Lower lobe of right lung (tissue), 2 donors: ENCODE data around the gene TMOD3. TPM values are rescaled to one million over a fixed set of nuclear protein-coding genes. Genes with fewer than 3 reads are reported as not detected.

Experiments used
- ATAC-seq, 2 donors: fragments of 200-7000 bp; cut with Tn5 transposase; one replicate each; pipeline ENCODE4 v1.9.1; 2020 to 2022; ENCODE audit warnings: mild to moderate bottlenecking in 2 of 2, moderate library complexity in 2 of 2
- DNase-seq: peaks from one replicate; pipeline ENCODE4 v3.0.0-alpha.2; 2020
- H3K27ac ChIP-seq: fragments of 200-600 bp; one replicate; pipeline ENCODE4 v1.8.0; 2022
- H3K27me3 ChIP-seq: fragments of 200-600 bp; one replicate; pipeline ENCODE4 v1.8.0; 2022; ENCODE audit warnings: low read depth
- H3K36me3 ChIP-seq: fragments of 200-600 bp; one replicate; pipeline ENCODE4 v1.8.0; 2022; ENCODE audit warnings: mild to moderate bottlenecking
- H3K4me1 ChIP-seq: fragments of 200-600 bp; one replicate; pipeline ENCODE4 v1.8.0; 2022
- H3K4me3 ChIP-seq: fragments of 200-600 bp; one replicate; pipeline ENCODE4 v1.8.0; 2022; ENCODE audit warnings: mild to moderate bottlenecking
- H3K9me3 ChIP-seq: fragments of 200-600 bp; one replicate; pipeline ENCODE4 v1.8.0; 2022
- CTCF ChIP-seq: fragments of 200-600 bp; IDR thresholded peaks from one replicate; pipeline ENCODE4 v1.8.0; 2022; ENCODE audit warnings: antibody characterized with exemption, mild to moderate bottlenecking
- intact Hi-C: fragments of 100-400 bp; cut with DNase I; formaldehyde crosslinking; loops from one replicate; pipeline ENCODE4 v1.11.0; 2022
- total RNA-seq: library from RNA; stranded (reverse); fragmentation: NEBNext Ultra II Directional; extraction: Animal tissue kit (Norgen Biotek cat#: 25700); gene quantifications from one replicate; pipeline ENCODE4 v1.2.1, GENCODE V29; 2021
- donor health status: DM: no; HTN: yes; CAD: no; lungs with severe emphysema.

TMOD3 gene
- total RNA-seq, 1 donor from 2014 or later: 73.7 TPM

- no peak for TF ChIP-seq CTCF
- DNase-seq (no peak), ATAC-seq (no peak)
- H3K4me1 ChIP-seq: peaks cover 43% of the 10 kb centered on the region
- no peak overlapping the region for H3K4me3 ChIP-seq
- no peaks in the 10 kb centered on the region for H3K36me3 ChIP-seq
- no peaks in the 10 kb centered on the region for H3K9me3 ChIP-seq
- intact Hi-C loops: no loop called here
- no peaks in the 10 kb centered on the region for H3K27me3 ChIP-seq
- H3K27ac ChIP-seq: no peak overlapping the region
Measured at GRCh38 chr15:51856714-51857380, 27.4 kb downstream of the TMOD3 start.

GRCh38 chr15:51861557-51862359, 32.3 kb downstream of the TMOD3 start:
- peak in 1 of 2 donors; percentile 44 for ATAC-seq
- intact Hi-C loops: no loop called here

GRCh38 chr15:51863131-51863530, 33.7 kb downstream of the TMOD3 start:
- H3K4me1 ChIP-seq: peaks cover 11% of the 10 kb centered on the region
- no peaks in the 10 kb centered on the region for H3K9me3 ChIP-seq
- intact Hi-C loops: no loop called here
- no peak overlapping the region for H3K27ac ChIP-seq
- ATAC-seq (no peak), DNase-seq (no peak)
- no peak overlapping the region for H3K4me3 ChIP-seq
- no peak for TF ChIP-seq CTCF
- no peaks in the 10 kb centered on the region for H3K27me3 ChIP-seq
- H3K36me3 ChIP-seq: peaks cover 45% of the 10 kb centered on the region

More at GRCh38 chr15:51861557-51862359, 32.3 kb downstream of the TMOD3 start:
- peaks cover 40% of the 10 kb centered on the region for H3K36me3 ChIP-seq
- no peak overlapping the region for H3K27ac ChIP-seq
- H3K4me1 ChIP-seq: peaks cover 18% of the 10 kb centered on the region
- no peak for TF ChIP-seq CTCF
- H3K9me3 ChIP-seq: no peaks in the 10 kb centered on the region
- H3K27me3 ChIP-seq: no peaks in the 10 kb centered on the region
- DNase-seq: no peak
- H3K4me3 ChIP-seq: no peak overlapping the region

- Histone ChIP-seq H3K36me3 (peaks cover 57% of the 10 kb centered on the region), H3K4me3 (no peak overlapping the region), H3K27me3 (no peaks in the 10 kb centered on the region), H3K27ac (no peak overlapping the region), H3K9me3 (no peaks in the 10 kb centered on the region), H3K4me1 (peaks cover 17% of the 10 kb centered on the region)
- DNase-seq: no peak
- TF ChIP-seq CTCF: no peak
- no peak for ATAC-seq
- intact Hi-C loops: no loop called here
Measured at GRCh38 chr15:51864408-51865056, 35.1 kb downstream of the TMOD3 start.

- no peak for TF ChIP-seq CTCF
- peaks cover 65% of the 10 kb centered on the region for H3K36me3 ChIP-seq
- H3K27me3 ChIP-seq: no peaks in the 10 kb centered on the region
- intact Hi-C loops: no loop called here
- DNase-seq (no peak), ATAC-seq (no peak)
- H3K27ac ChIP-seq: no peak overlapping the region
- H3K4me1 ChIP-seq: peaks cover 17% of the 10 kb centered on the region
- H3K4me3 ChIP-seq: no peak overlapping the region
- H3K9me3 ChIP-seq: no peaks in the 10 kb centered on the region
Measured at GRCh38 chr15:51865317-51865716, 35.9 kb downstream of the TMOD3 start.
